ENCODE data around the gene TBPL1. TPM values are rescaled to one million over a fixed set of nuclear protein-coding genes. Genes with fewer than 3 reads are reported as not detected.
"Not testable (repeated sequence)": the region's sequence is repeated elsewhere in the genome, so short reads cannot be mapped to it uniquely, and the experiment has no call there.

The TBPL1 gene
- polyA plus RNA-seq, 1 experiment: 71.2 TPM

DNA sequence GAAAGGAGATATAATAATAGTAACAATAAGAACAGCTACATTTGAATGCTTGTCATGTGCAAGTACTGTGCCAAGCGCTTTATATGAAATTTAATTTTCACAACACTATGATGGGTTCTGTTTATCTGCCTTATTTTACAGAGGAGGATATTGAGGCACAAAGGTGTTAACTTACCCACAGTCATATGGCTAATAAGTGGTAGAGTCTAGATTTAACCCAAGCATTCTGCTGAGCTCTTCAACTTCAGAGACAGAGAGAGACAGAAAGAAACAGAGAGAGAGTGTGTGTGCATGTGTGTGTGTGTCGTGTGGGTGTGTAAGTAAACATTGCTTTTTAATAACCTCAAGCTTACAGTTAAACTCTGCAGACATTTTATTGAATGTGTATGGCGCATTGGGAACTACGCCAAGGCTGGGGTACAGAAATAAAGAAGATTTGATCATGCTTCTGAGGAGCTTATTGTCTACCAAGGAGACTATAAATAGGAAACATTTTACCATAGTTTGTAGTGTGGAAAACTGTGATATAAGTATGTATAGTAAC is 12.9 kb downstream of the TBPL1 start:
- TF ChIP-seq, protein P1, sequence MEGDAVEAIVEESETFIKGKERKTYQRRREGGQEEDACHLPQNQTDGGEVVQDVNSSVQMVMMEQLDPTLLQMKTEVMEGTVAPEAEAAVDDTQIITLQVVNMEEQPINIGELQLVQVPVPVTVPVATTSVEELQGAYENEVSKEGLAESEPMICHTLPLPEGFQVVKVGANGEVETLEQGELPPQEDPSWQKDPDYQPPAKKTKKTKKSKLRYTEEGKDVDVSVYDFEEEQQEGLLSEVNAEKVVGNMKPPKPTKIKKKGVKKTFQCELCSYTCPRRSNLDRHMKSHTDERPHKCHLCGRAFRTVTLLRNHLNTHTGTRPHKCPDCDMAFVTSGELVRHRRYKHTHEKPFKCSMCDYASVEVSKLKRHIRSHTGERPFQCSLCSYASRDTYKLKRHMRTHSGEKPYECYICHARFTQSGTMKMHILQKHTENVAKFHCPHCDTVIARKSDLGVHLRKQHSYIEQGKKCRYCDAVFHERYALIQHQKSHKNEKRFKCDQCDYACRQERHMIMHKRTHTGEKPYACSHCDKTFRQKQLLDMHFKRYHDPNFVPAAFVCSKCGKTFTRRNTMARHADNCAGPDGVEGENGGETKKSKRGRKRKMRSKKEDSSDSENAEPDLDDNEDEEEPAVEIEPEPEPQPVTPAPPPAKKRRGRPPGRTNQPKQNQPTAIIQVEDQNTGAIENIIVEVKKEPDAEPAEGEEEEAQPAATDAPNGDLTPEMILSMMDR (IDR thresholded peaks at IDR 0.05; ENCODE audit: low read depth, low read length): no peak
- ChIA-PET POLR2A (interaction anchor here (1.4 kb wide), 1 partner anchor 14 kb away, joined by 4 read pairs; no protein-coding TSS in a partner anchor), CTCF (interaction anchor here (1.0 to 3.0 kb wide), 6 partner anchors 7 to 131 kb away, joined by 3 to 27 read pairs (median 8); no protein-coding TSS in a partner anchor)
- DNase-seq (ENCODE audit: low read depth, low spot score): no peak
- H3K27me3 ChIP-seq (ENCODE audit: control insufficient read depth, insufficient read depth, low read length): no peaks in the 10 kb centered on the region
- no peaks in the 10 kb centered on the region for H3K9me3 ChIP-seq (ENCODE audit: control insufficient read depth, insufficient read depth, low read length)
- H3K4me3 ChIP-seq (ENCODE audit: low read depth, low read length): no peak overlapping the region
- no peak overlapping the region for H3K27ac ChIP-seq (ENCODE audit: low read depth, low read length)

DNA sequence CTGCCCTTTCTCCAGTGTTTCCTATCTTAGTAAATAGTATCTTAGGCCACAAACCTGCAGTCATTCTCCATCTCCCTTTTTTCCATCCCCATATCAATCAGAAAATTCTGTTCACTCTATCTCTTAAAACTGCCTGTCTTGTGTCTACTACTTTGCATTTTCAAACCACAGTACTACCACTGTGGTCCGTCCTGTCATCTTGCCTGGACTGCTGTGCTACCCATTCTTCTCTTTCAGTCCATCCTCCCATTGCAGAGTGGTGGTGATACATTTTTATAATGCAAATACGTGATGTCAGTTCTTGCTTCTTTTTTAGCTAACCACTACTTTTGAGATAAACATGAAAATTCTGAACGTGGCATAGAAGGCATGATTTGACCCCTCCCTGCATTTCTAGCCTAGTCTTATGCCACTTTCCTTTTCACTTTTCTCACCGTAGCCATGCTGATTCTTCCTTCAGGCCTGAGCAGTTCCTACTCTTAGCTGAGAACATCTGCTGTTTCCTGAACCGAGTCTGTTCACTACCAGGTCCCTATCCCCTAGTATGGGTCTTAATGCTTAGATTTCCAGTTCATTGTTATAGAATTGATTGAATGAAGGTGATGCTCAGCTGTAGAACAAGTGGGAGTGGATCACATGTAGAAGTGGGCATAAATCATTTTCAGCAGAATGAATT is 13.8 kb downstream of the TBPL1 start:
- TF ChIP-seq, protein P1 (IDR thresholded peaks at IDR 0.05; ENCODE audit: low read depth, low read length): no peak
- POLR2A ChIA-PET: interaction anchor here (1.4 kb wide), 1 partner anchor 15 kb away, joined by 4 read pairs; no protein-coding TSS in a partner anchor
- CTCF ChIA-PET: interaction anchor here (1.0 to 3.0 kb wide), 5 partner anchors 42 to 131 kb away, joined by 3 to 27 read pairs (median 5); no protein-coding TSS in a partner anchor
- no peaks in the 10 kb centered on the region for H3K27me3 ChIP-seq (ENCODE audit: control insufficient read depth, insufficient read depth, low read length)
- H3K4me3 ChIP-seq (ENCODE audit: low read depth, low read length): no peak overlapping the region
- DNase-seq (ENCODE audit: low read depth, low spot score): no peak
- H3K9me3 ChIP-seq (ENCODE audit: control insufficient read depth, insufficient read depth, low read length): no peaks in the 10 kb centered on the region
- H3K27ac ChIP-seq (ENCODE audit: low read depth, low read length): no peak overlapping the region

DNA sequence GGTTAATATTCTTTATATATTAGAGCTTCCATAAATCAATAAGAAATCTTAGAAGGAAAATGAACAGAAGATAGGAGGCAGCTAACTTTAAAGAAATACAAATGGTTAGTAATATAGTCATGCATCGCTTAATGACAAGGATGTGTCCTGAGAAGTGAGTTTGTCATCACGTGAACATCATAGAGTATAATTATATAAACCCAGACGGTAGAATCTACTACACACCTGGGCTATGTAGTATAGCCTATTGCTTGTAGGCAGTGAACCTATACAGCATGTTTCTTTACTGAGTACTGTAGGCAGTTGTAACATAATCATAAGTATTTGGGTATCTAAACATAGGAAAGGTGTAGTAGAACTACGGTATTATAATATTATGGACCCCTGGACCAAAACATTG is 14.3 kb downstream of the TBPL1 start:
- Histone ChIP-seq H3K27me3 (ENCODE audit: control insufficient read depth, insufficient read depth, low read length) (no peaks in the 10 kb centered on the region), H3K9me3 (ENCODE audit: control insufficient read depth, insufficient read depth, low read length) (no peaks in the 10 kb centered on the region), H3K27ac (ENCODE audit: low read depth, low read length) (no peak overlapping the region), H3K4me3 (ENCODE audit: low read depth, low read length) (no peak overlapping the region)
- TF ChIP-seq, protein P1 (IDR thresholded peaks at IDR 0.05; ENCODE audit: low read depth, low read length): no peak
- CTCF ChIA-PET: interaction anchor here (1.0 to 1.8 kb wide), 2 partner anchors 96 to 130 kb away, joined by 5 to 11 read pairs; no protein-coding TSS in a partner anchor
- DNase-seq (ENCODE audit: low read depth, low spot score): no peak
- POLR2A ChIA-PET: no interaction called here

DNA sequence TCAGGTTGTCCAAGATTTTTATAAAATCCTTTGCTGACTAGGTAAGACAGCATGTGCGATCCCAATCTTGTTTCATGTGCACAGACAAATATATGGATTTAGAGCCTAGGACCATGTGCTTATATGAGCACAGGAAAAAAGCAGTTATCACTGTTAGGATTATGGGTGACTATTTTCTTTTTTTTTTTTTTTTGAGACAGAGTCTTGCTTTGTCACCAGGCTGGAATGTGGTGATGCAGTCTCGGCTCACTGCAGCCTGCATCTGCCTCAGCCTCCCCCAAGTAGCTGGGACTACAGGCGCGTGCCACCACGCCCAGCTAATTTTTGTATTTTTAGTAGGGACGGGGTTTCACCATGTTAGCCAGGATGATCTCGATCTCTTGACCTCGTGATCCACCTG is 14.8 kb downstream of the TBPL1 start:
- DNase-seq (ENCODE audit: low read depth, low spot score): not testable (repeated sequence)
- CTCF ChIA-PET: interaction anchor here (1.0 to 1.8 kb wide), 2 partner anchors 96 to 129 kb away, joined by 5 to 11 read pairs; no protein-coding TSS in a partner anchor

DNA sequence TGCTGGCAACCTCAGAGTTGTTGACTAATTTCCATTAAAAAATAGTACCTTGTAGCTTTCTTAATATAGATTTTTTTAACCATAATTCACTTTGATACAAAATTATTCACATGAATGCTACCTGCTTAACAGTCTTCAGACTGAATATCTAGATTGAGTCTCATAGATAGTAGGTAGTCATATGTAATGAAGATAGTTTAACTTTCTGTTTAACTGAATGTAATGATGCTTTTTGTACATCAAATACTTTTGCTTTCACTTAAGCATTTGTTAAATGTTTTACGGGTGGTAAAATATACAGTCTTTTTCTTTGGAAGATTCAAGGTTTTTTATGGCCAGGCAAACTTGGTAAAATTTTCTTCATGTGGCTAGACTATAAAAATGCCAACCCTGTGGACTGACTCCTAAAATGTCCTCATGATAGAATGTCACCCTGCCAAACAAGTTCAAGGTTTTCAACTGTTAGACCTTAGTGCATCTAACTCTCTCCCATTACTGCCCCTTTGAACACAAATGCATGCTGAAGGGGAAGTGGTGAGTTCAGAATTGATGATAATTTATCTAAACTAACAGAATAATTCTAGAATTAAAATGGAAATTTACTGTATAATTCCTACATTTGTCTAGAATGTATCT is 16.4 kb downstream of the TBPL1 start:
- H3K9me3 ChIP-seq (ENCODE audit: control insufficient read depth, insufficient read depth, low read length): no peaks in the 10 kb centered on the region
- TF ChIP-seq, protein P1 (IDR thresholded peaks at IDR 0.05; ENCODE audit: low read depth, low read length): no peak
- CTCF ChIA-PET: interaction anchor here (0.6 to 3.6 kb wide), 4 partner anchors 16 to 128 kb away, joined by 3 to 29 read pairs (median 20); no protein-coding TSS in a partner anchor
- no peak for DNase-seq (ENCODE audit: low read depth, low spot score)
- H3K4me3 ChIP-seq (ENCODE audit: low read depth, low read length): no peak overlapping the region
- no peaks in the 10 kb centered on the region for H3K27me3 ChIP-seq (ENCODE audit: control insufficient read depth, insufficient read depth, low read length)
- POLR2A ChIA-PET: no interaction called here
- H3K27ac ChIP-seq (ENCODE audit: low read depth, low read length): no peak overlapping the region

More for the DNA sequence above, 14.8 kb downstream of the TBPL1 start:
- not testable (repeated sequence) for H3K9me3 ChIP-seq (ENCODE audit: control insufficient read depth, insufficient read depth, low read length); H3K27ac ChIP-seq (ENCODE audit: low read depth, low read length); H3K4me3 ChIP-seq (ENCODE audit: low read depth, low read length); H3K27me3 ChIP-seq (ENCODE audit: control insufficient read depth, insufficient read depth, low read length)
- POLR2A ChIA-PET: interaction anchor here (0.6 kb wide), 1 partner anchor 18 kb away, joined by 3 read pairs; no protein-coding TSS in a partner anchor
